Neural crest cell (in vitro differentiated cells): ENCODE measurements around the gene HBS1L. TPM values are rescaled to one million over a fixed set of nuclear protein-coding genes. Genes with fewer than 3 reads are reported as not detected.

Source experiments
- DNase-seq: peaks from one replicate; pipeline ENCODE4 v3.0.0; 2021; ENCODE audit warnings: low read depth, mixed read lengths, low spot score
- H3K27ac Mint-ChIP-seq: one replicate; pipeline ENCODE4 v1.8.0; 2021; ENCODE audit warnings: mild to moderate bottlenecking, mixed read lengths; ENCODE audit not compliant: unreplicated experiment
- H3K27me3 Mint-ChIP-seq: 2 replicates; pipeline ENCODE4 v1.8.0; 2021; ENCODE audit warnings: low read depth, mild to moderate bottlenecking, mixed read lengths
- H3K36me3 Mint-ChIP-seq: 2 replicates; pipeline ENCODE4 v1.8.0; 2021; ENCODE audit warnings: low read depth, mild to moderate bottlenecking, mixed read lengths
- H3K4me1 Mint-ChIP-seq: 2 replicates; pipeline ENCODE4 v1.8.0; 2021; ENCODE audit warnings: mixed read lengths
- H3K4me3 Mint-ChIP-seq: one replicate; pipeline ENCODE4 v1.8.0; 2021; ENCODE audit warnings: mild to moderate bottlenecking, mixed read lengths
- H3K9me3 Mint-ChIP-seq: 2 replicates; pipeline ENCODE4 v1.8.0; 2021; ENCODE audit warnings: mixed read lengths
- CTCF ChIP-seq: fragments of 200-600 bp; sonication (generic); conservative IDR thresholded peaks from 2 replicates; pipeline ENCODE4 v1.5.0; 2021; ENCODE audit warnings: antibody characterized with exemption, mild to moderate bottlenecking
- total RNA-seq: library from RNA; stranded (reverse); gene quantifications from 2 replicates; pipeline ENCODE4 v1.2.1, GENCODE V29; 2021

Gene HBS1L
- total RNA-seq, 1 donor from 2014 or later = 82.6 TPM

DNA sequence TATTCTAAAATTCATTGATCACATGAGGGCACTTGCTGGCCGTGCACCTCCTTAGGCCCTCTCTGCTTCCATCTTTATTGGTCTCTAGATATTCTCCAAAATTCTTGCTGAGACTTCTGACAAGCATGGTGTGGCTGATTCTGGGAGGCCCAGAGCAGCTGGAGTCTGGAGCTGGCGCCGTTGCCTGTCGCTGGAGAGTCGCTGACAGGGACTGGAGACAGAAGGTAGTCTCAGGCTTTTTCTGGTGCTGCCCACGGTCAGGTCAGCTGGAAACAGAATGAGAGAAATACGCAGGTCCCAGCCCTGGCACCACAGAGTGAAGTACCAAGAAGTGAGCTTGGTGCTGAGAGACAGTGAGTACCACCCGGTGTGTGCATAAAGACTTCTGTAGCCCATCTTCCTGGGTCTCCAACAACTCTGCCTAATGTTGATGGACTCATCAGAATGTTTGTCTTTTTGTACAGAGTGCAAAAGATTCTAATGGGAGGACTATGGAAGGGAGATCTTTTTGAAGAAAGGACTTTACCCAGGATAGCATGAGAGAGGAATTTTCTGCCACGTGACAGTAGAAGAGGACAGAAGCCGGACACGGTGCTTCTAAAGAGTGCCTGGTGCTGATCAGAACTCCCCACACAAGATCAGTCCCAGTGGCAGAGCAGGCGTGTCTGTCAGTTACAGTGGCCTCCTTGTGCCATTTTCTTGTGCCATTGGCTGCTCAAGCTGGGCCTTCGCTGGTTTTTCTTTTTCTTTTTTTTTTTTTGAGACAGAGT lies 102.9 kb downstream of the HBS1L start:
- no peaks in the 10 kb centered on the region for H3K36me3 Mint-ChIP-seq
- no peak for DNase-seq

DNA sequence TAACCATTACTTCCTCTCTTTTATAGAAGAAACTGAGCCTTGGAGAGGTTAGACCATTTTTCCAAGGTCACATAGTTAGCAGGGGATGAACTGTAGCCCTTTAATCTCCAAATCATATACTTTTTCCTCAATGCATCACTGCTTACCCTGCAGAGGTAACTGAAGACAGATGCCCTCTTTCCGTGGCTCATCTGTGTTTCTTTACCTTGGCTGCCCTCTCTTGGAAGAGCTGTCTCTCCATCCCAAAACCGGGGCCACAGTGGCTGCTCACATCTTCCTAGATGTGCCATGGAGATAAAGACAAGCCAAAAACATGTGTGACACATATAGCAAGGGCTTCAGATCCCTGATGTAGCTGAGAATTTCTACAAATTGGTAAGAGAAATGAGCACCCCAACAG lies 104.1 kb downstream of the HBS1L start:
- H3K27ac Mint-ChIP-seq = no peak overlapping the region
- H3K4me3 Mint-ChIP-seq = no peak overlapping the region
- H3K9me3 Mint-ChIP-seq = peaks cover 5% of the 10 kb centered on the region
- DNase-seq = no peak
- TF ChIP-seq CTCF = no peak
- H3K27me3 Mint-ChIP-seq = no peaks in the 10 kb centered on the region
- H3K4me1 Mint-ChIP-seq = no peaks in the 10 kb centered on the region
- H3K36me3 Mint-ChIP-seq = no peaks in the 10 kb centered on the region

More for the DNA sequence above, 102.9 kb downstream of the HBS1L start:
- Mint-ChIP-seq H3K4me1 (no peaks in the 10 kb centered on the region), H3K27me3 (no peaks in the 10 kb centered on the region), H3K27ac (no peak overlapping the region), H3K9me3 (peaks cover 4% of the 10 kb centered on the region), H3K4me3 (no peak overlapping the region)
- no peak for TF ChIP-seq CTCF

GRCh38 chr6:134949927-134950326 lies 104.7 kb downstream of the HBS1L start, which contains the start of gene ALDH8A1:
ALDH8A1 (minus strand) TSS chr6:134950101; CDS start chr6:134950053, 48 bp downstream.
- TF ChIP-seq CTCF = no peak
- Mint-ChIP-seq H3K9me3 (peaks cover 5% of the 10 kb centered on the region), H3K36me3 (no peaks in the 10 kb centered on the region), H3K27ac (no peak within 1 kb of the TSS), H3K27me3 (no peaks in the 10 kb centered on the region), H3K4me3 (no peak within 1 kb of the TSS), H3K4me1 (no peaks in the 10 kb centered on the region)
- no peak for DNase-seq

- no peaks in the 10 kb centered on the region for H3K27me3 Mint-ChIP-seq
- H3K4me3 Mint-ChIP-seq = no peak overlapping the region
- no peak for DNase-seq
- H3K9me3 Mint-ChIP-seq = peaks cover 5% of the 10 kb centered on the region
- H3K4me1 Mint-ChIP-seq = no peaks in the 10 kb centered on the region
- H3K27ac Mint-ChIP-seq = no peak overlapping the region
- no peaks in the 10 kb centered on the region for H3K36me3 Mint-ChIP-seq
- no peak for TF ChIP-seq CTCF
Observed at GRCh38 chr6:134948691-134949090, 105.9 kb downstream of the HBS1L start.

GRCh38 chr6:134948142-134948541 lies 106.5 kb downstream of the HBS1L start:
- Mint-ChIP-seq H3K27ac (no peak overlapping the region), H3K27me3 (no peaks in the 10 kb centered on the region), H3K9me3 (peaks cover 5% of the 10 kb centered on the region), H3K4me1 (no peaks in the 10 kb centered on the region), H3K36me3 (no peaks in the 10 kb centered on the region), H3K4me3 (no peak overlapping the region)
- TF ChIP-seq CTCF = no peak
- DNase-seq = no peak
